Measurements from ENCODE around the gene BRINP3.
A peak's percentile ranks its signal among the peaks of the same experiment; 100 is the strongest.
"Not testable (repeated sequence)": the region's sequence is repeated elsewhere in the genome, so short reads cannot be mapped to it uniquely, and the experiment has no call there.

BRINP3 gene

DNA sequence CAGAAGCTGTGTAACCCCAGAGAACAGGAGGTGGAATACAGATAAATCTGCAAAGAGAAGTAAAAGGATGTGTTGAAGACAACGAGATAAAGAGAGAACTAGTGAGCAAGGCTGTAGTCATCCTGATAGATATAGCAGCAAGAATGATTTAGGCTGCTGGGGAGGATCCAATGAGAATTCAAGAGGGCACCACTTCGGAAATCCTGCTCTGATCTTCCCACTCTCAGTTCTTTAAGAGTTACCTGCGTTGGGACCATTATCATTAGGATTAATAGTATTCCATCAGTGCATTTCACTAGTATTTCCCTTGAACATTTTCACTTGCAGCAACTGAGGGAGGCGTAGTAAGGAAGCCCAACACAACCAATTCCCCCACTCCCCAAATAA lies at the start of gene BRINP3:
Gene BRINP3 (minus strand): TSS at position 103 of the 387 bp plus-strand sequence.
- DNase-seq (ENCODE audit: low spot score): peak; percentile 49

DNA sequence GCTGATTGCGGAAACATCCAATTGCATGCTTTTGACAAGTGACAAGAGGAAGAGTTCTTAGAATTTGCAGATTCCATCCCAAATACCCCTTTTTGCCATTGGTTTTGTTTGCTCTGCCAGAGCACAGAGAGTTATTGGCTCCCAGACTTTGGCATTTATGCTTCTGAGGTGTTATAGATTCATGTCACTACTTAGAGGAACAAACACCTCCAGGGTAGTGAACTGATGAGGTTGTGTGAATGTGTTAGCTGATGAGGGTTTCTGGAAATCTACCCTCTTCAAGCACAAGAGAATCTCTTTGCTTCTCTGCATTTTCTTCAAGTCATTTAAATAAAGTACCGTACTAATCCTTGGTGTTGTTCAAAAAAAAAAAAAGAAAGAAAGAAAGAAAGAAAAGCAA lies 33.9 kb upstream of the BRINP3 start:
- DNase-seq (ENCODE audit: low spot score): no peak

DNA sequence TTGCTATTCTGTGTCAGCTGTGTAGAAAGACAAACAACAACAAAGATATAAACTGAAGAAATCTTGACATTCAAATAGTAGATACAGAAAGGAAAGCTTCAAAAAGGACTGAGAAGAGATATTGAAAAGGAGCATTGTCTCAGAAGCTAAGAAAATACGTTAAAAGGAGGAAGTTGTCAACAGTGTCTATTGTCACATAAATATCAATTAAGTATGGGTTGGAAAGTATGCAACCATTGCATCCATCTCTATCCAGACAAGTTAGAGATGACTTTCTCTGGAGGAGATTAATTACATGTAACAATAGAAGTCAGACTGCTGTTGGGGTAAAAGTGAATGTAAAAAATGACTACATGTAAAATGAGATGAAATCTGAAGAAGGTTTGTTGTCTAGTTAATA lies 29.7 kb upstream of the BRINP3 start:
- no peak for DNase-seq (ENCODE audit: low spot score)

DNA sequence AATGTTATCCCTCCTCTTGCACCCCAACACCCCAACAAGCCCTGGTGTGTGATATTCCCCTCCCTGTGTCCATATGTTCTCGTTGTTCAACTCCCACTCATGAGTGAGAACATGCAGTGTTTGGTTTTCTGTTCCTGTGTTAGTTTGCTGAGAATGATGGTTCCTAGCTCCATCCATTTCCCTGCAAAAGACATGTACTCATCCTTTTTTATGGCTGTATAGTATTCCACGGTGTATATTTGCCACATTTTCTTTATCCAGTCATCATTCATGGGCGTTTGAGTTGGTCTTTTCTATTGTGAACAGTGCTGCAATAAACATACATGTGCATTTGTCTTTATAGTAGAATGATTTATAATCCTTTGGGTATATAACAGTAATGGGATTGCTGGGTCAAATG lies 26.9 kb upstream of the BRINP3 start:
- not testable (repeated sequence) for DNase-seq (ENCODE audit: low spot score)

DNA sequence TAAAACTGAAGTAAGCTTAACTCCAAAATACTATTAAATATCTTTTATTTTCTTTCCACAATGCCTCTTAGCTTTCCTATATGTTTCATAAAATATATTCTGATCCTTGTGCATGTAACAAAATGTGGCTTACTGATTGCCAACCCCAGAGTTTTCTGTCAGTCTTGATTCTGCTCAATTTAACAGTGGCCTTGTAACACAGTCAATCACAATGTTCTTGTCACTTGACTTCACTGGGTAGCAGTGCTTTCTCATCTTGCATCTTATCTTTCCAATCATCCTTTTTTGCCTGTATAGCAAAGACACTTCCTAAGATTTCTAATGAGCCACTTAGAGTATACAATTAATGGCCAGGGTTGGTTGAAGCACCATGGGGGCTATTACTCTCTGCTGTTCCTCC lies 19.9 kb upstream of the BRINP3 start:
- no peak for DNase-seq (ENCODE audit: low spot score)

DNA sequence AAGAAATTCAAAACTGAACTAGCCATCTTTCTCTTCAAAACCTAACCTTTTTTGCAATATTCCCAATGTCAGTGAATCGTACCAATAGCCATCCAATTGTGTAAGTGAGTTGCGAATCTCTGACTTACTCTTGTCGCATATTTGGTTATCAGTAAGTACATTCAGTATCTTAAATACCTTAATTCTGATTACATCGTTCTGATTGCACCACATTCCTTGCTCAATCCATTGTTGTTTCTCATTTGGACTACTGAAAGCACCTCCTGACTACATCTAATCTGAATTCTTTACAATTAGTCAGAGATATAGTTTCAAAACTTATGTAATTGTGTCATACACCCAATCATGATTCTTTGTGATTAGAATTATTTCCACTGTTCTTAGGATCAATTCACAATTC lies 16.8 kb upstream of the BRINP3 start:
- DNase-seq (ENCODE audit: low spot score): no peak

DNA sequence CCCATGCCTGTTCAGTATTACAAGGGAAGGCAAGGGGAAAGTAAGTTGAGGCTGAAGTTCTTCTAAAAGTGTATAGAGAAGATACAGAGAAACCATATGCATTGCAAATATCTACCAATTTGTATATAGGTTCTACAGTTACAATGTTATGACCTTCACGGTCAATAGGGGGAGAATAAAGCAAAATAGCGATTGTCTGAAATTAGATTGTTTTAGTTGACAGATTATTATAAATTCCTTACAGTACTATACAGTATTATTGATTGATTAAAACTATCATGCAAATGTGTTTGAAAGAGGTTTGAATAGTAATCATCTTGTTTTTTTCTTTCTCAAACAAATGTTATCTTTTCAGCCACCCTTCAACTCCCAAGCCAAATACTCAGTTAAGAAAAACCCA lies 13.7 kb upstream of the BRINP3 start:
- DNase-seq (ENCODE audit: low spot score): no peak

DNA sequence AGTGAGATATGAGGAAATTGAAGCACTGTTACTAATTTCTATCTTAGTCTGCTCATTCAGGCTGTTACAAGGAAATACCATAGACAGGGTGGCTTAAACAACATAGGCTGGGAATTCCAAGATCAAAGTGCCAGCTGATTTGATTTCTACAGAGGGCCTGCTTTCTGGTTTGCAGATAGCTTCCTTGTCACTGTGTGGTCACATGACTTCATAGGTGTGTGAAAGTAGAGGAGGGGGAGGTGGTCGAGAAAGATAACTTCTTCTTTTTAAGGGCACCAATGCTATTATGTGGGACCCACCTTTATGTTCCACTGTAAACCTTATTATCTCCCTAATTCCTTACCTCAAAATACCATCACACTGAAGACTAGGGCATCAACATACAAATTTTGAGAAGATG lies 6.4 kb upstream of the BRINP3 start:
- DNase-seq (ENCODE audit: low spot score): no peak

DNA sequence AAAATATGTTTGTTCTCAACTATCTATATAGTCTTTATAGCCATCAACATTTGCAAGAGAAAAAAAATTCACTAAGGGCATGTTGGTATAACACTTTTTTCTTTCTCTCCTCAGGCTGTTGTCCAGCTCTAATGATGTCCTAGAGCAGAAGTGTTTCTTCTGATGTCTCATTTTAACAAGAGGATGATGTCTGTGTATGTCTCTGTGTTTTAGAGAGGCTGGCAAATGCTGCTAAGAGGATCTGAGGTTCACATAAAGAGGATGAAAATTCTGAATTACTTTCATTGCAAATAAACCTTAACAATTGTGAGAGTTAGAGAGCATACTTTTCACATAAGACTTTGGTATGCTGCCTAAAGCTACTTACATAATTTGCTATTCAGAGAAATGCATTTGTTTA lies 2.6 kb upstream of the BRINP3 start:
- DNase-seq (ENCODE audit: low spot score): no peak

DNA sequence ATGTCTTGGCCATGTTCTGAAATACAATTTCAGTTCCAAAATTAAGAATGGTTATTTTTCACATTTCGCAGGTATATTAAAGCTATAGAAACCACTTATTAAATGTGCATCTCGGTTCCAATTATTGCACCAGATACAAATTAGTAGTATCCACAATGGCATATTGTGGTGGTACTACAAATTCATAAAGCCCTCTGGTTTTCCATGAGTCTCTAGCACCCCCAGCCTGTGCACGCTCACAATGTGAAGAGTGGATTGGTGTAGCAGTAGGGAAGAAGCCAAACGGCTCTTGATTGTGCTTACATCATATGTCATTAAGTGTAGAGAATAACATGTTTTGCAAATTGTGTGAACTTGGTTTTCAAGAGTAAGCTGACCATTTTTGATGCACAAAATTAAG lies 1.9 kb upstream of the BRINP3 start:
- DNase-seq (ENCODE audit: low spot score): peak; percentile 46

DNA sequence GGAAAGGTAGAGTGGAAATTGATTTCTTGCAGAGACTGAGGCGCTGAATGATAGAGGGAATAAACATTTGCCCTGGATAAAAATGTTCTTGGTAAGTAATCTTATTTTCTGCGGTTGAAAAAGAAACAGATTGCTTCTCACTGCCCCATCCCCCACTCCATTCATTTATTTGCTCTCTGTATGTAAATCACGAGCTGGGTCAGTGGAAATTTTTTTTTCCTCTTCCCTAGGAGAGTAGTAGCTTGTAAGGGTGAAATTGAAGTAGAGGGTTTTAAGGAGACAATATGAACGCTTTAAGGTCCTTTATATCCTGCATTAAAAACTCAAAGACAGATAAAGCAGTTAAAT lies 1.4 kb upstream of the BRINP3 start:
- DNase-seq (ENCODE audit: low spot score): peak; percentile 47

DNA sequence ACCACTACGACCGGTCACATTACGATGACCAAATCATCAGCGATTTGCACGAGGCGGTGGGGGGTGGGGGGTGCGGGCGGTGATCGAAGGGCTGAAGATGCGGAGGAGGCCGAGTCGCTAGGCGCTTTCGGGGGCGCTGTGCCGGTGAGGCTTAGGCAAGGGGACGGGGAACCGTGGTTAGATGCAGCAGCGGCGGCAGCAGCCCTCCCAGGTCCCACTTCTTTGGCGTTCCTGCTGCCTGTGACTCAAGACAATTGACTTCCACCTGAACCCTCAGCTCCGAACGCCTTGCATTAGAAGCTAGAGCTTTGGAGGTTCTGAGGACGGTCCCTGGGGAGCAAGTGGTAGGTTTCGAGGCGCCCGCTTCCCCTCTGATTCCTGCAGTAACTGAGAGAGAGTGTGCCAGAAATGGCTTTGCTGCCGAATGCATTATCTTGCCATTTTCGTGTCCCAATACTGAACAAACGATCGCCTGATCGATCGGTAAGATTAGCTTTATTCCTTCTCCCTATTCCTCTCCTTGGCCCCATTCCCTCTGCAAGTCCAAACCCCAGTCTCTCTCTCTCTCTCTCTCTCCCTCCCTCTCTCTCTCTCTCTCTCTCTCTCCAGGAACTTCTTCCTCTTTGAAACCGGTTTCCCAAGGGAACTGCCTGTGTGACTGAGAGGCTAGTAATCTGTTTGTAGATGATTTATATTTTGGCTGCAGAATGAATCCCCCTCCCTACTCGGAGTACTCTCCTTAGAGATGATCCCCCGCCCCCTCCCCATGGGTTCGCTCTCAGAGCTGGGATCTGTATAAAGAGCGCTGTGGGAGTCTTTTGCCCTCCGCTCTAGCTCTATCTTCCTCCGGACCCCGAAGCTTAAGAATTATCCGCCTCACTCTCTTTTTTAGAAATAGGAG lies 735 bp upstream of the BRINP3 start:
- DNase-seq (ENCODE audit: low spot score): peak; percentile 47

DNA sequence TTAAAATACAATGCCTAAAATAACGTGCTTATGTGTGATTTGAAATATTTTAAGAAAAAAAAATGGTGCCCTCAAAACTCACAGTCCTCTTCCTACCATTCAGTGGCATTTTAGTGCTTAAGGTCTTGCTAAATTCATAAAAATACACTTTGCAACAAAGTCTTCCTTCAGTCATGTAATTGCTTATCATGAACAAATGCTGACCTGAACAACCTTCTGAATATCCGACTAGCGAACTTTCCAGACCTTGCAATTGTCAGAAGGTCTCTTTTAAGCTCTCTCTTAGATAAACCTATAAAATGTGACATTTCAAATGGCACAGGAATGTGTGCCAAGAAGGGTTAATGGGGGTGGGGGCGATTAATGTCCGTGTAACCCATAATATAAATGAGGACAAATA lies 858 bp downstream of the BRINP3 start:
- no peak for DNase-seq (ENCODE audit: low spot score)

DNA sequence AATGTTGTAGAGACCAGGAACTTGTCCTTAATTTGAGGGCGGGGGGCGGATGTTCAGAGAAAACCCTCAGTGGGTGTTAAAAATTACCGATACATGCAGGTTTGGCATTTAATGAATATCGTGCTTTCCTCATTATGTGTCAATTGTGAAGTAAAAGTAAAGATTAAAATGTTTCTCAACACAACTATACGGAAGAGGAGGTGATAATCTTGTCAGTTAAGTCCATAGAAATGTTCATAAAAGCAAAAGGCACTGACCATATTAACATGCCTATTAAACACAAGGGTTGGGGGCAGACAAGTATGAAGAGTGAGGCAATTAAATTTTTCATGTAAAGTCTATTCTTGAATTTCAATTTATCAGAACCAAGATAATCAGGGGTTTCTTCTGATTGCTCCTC lies 1.3 kb downstream of the BRINP3 start:
- no peak for DNase-seq (ENCODE audit: low spot score)

DNA sequence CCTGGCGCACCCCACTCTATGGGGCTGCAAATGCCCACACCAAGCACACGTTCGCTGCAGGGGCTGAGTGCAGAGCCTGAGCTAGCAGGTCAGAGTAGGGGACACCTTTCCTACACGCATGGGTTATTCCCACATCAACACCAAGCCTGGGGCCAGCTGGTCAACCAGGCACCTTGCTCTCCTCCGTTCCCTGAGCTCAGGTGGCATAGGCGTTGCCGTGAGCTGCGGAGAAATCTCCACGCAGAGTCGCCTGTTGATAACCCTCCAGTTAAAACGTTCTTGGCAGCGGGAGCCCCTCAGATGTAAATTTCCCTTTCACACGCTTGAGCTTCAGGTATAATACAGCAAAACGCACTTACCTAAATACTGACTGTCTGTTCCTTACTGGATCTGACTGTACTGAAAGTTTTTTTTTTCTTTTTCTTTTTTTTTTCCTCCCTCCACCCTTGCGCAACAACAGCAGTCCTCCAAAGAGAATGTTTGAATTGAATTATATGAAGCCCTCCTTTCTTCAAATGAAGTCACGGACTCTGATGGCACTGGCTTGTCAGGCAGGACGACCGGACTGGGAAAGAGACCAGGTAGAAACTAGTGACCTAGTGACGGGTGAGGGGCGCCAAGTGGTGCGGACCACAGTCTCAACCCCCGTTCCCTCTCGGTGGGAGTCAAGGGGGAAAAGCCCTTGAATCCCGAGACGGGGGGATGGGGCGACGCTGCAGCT lies 2.1 kb downstream of the BRINP3 start:
- no peak for DNase-seq (ENCODE audit: low spot score)

DNA sequence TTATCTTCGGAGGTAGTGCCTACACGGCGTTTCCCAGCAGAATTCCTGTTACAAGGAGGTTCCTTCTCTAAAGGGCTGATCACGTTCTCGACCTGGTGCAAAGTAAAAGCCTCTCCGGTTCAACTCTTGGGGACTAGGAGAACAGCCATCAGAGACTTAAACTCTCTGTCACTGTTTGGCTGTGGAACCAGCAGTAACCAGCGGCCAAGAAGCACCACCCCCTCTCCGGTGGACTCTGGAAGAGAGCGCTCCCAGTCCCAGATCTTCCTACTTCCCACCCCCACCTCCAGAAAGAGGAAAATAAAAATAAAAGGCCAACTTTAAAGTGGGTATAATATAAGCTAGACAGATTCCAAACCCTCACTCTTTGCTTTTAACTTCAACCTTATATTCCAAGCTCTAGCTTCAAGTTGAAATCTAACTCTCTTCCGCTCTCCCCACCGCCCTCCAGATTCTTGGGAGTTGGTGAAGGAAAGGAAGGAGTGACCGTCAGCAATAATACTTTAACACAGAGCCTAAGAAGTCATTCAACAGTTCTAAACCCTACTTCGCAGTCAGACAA lies 2.9 kb downstream of the BRINP3 start:
- peak; percentile 30 for DNase-seq (ENCODE audit: low spot score)

DNA sequence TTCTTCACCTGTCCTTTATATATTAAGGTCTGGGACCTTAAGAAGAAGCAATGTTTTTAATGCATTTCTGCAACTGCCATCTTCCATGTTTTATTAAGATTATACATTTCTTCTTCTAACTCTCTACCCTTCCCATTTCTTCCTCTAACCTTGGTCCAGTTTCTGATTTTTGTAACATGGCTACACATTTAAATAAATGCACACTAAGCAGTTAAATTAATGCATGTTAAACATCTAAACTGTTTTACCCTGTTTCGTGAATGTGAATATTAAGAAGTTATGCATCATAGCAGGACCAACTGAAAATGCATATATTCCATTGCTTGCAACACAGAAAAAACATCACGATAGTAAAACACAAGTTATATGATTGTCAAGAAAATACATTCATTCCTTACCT lies 3.7 kb downstream of the BRINP3 start:
- DNase-seq (ENCODE audit: low spot score): no peak

DNA sequence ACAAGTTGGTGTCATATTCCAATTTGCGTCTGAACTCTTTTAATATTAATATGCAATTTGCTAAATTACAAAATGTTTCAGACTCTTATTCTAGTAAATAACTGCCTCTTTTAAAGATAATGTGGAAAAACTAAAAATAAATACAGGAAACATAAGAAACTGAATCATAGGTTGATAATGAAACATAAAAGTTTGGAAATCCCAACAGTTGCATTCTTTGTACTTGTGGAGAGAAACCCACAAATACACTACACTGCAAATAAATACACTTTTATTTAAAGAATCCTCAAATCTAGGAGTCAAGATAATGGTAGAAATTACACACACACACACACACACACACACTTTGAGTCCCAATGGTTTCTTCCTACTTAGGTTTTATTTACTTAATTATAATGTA lies 5.2 kb downstream of the BRINP3 start:
- no peak for DNase-seq (ENCODE audit: low spot score)

DNA sequence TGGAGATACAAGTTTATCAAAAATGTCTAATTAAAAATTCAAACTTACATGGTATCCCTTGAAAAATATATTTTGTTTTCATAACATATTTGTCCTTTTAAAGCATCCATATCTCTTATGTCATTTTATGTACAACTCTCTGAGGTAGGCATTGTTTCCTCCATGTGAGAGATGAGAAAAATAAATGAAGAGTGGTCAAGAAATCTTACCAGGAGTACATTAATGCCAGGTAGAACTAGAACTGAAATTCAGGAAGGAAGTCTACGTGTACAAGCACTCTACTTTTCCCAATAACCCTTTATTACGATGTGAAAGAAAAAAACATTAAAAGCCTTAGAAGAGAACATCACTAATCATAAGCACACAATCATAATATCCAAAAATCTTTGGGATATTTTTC lies 5.6 kb downstream of the BRINP3 start:
- no peak for DNase-seq (ENCODE audit: low spot score)

DNA sequence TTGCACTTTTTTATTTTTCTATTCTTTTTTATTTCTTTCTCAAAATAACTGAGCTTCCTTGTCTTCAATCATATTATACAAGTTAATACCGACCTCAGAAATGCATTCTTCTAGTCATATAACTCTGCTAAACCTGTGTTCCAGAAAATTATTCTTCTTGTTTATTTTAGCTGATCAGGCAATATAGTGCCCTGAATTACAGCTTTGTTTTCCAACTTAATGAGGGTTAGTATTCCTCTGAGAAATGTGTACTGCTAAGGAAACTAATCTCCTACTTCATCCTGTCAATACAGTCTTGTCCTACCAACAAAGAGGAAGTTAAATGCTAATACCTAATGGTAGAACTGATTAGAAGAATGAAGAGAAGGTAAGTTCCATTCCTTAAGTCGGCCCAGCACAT lies 13.0 kb downstream of the BRINP3 start:
- no peak for DNase-seq (ENCODE audit: low spot score)

DNA sequence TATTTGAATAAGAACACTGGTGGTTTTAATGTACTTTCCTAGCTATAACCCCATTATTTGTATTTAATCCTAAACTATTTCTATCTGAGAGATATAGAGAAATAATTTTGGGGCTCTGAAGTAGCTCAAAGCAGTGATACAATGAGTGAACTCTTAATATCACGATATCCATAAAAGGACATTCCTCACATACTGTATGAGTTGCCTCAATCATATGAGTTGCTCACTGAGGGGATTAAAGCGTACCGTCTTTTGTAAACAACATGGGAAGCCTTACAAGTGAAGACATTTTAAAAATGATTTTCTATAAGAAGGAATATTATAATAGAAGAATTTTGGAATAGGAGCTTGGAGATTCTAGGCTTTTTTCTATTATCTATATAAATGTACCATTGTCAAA lies 21.5 kb downstream of the BRINP3 start:
- no peak for DNase-seq (ENCODE audit: low spot score)

DNA sequence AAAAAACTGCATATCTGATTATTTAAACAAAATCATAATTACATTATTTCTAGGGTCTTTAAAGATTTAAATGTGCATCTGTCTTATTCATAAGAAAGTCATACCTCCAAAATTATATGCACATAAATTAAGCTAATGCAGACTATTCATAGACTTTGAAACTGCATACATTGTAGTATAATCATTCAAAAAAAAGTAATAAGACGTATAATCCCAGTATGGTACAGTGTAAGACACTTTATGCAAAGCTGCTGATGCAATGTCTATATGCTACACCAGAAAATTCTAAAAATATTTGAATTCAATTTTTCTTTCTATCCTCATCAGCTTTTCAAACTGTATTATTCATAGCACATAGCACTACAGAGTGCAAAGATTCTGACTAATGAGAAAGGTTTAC lies 22.0 kb downstream of the BRINP3 start:
- DNase-seq (ENCODE audit: low spot score): no peak

DNA sequence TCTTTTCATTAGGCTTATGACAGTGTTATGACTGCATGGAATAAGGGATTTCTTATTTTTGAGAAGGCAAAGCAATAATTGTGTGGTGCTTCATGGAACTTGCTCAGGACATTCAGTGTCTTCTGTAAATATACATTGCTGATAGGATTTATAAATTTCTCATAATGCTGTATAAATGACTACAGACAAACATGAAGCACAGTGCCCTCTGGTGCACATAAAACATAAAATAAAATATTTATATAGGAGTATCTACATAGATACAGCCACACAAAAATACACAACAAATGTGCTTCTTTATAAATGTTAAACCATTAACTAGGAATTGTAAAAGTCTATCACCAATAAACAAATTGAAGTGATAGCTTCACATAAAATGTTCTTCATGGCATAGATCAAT lies 24.1 kb downstream of the BRINP3 start:
- no peak for DNase-seq (ENCODE audit: low spot score)
